HFF-Myc (cell line): ENCODE results near the gene SIPA1.
"Not testable (repeated sequence)": the region's sequence is repeated elsewhere in the genome, so short reads cannot be mapped to it uniquely, and the experiment has no call there.

Experiments
- DNase-seq: peaks from one replicate; pipeline ENCODE4 v3.0.0-alpha.2; 2011; ENCODE audit warnings: low read depth; ENCODE audit errors: extremely low read depth
- H3K4me3 ChIP-seq: replicated peaks from 2 replicates; pipeline ENCODE4 v1.5.1; 2011; ENCODE audit warnings: low read depth, mild to moderate bottlenecking, control low read depth, low read length
- CTCF ChIP-seq: IDR thresholded peaks from 2 replicates; pipeline ENCODE4 v1.5.1; 2012; ENCODE audit warnings: mild to moderate bottlenecking, low read depth, low read length, control low read depth; ENCODE audit errors: missing control alignments

SIPA1 gene

DNA sequence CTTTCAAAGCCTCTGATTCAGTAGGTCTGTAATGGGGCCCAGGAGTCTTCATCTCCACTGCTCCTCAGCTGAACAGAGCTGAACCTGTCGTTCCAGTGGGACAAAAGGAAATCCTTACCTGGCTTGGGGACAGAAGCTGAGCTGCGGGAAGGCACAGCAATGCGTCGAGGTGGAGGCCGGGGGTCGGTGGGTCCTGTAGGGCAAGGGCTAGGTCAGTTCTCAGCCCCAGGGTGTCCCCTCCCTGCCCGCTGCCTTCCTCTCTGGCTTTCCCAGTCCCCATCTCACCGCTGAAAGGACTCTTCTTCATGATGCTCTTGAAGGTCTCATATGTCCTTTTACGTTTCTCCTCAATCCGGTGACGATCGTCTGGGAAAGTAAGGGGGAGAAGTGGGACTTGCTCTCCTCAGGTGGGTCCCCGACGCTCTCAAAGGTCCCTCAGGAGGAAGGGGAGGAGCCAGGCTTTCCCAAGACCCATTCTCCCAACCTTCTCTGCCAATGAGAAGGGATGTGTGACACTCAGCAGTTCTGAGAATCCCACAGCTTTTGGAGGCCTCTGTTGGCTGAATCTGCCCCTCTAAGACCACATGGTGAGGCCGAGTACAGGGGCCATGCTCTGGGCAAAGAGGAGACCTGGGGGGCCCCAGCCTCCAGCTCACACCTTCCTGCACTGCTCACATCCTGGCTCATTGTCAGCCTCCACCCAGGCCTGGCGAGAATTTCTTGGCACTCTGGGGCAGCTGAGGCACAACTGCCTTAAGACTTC lies 17.9 kb downstream of the SIPA1 start:
- no peak overlapping the region for H3K4me3 ChIP-seq
- DNase-seq: no peak
- TF ChIP-seq CTCF: no peak

DNA sequence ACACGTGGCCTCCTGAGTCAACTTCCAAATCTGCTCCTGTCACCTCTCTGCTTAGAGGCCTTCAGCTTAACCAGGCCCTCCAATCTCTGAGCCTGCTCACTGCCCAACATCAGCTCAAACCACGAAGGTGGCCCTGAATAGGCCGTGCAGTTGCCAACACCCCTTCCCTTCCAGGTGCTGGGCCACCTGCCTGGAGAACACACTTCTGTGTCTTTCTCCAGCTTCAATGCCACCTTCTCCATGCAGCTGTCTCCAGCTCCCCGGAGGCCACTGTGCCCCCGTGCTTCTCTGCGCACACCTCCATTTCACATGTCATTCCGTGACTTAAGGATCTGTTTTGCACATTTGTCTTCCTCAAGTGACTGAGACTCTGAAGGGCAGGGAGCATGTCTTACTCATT lies 19.5 kb downstream of the SIPA1 start:
- TF ChIP-seq CTCF: no peak
- H3K4me3 ChIP-seq: no peak overlapping the region
- DNase-seq: no peak

GRCh38 chr11:65658174-65659021 lies 20.5 kb downstream of the SIPA1 start:
- TF ChIP-seq CTCF: no peak
- no peak overlapping the region for H3K4me3 ChIP-seq
- no peak for DNase-seq

GRCh38 chr11:65660038-65660437 lies 22.1 kb downstream of the SIPA1 start:
- no peak for TF ChIP-seq CTCF
- no peak for DNase-seq
- H3K4me3 ChIP-seq: no peak overlapping the region

DNA sequence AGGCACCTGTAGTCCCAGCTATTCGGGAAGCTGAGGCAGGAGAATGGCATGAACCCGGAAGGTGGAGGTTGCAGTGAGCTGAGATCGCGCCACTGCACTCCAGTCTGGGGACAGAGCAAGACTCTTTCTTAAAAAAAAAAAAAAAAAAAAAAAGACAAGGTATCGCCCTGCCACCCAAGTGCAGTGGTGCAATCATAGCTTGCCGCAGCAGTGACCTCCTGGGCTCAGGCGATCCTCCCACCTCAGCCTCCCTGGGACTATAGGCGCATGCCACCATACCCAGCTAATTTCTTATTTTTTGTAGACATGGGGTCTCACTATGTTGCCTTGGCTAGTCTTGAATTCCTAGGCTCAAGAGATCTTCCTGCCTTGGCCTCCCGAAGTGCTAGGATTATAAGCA lies 23.0 kb downstream of the SIPA1 start:
- DNase-seq: not testable (repeated sequence)
- H3K4me3 ChIP-seq: peak overlapping the region; percentile 67

DNA sequence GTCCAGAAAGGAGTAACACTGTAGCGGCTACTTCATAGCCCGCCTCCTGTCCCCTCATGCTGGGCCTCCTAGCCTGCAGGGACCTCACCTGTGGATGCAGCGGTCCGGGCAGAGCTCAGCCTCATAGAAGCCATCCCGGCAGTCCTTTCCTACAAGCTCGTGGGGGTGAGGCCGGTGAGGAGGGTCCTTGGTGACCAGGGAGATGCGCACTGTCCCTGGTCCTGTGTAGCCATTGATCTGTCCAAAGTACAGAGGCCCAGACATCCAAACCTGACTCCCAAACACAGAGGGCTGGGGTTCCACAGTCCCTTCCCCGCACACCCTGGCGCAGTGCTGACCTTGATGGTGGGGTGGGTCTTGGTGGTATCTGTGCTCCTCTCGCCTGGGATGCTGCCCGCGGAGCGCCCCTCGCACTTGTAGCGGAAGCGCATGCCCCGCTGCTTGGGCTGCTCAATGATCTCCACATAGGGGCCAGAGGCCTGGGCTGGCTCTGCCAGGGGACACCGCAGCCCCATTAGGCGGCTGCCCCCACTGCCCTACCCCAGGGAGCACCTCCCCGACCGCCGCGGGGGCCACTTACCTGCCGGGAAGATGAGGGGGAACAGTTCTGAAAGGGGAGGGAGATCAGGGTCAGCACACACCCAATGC lies 23.8 kb downstream of the SIPA1 start:
- no peak for TF ChIP-seq CTCF
- peak overlapping the region; percentile 67 for H3K4me3 ChIP-seq
- DNase-seq: no peak

DNA sequence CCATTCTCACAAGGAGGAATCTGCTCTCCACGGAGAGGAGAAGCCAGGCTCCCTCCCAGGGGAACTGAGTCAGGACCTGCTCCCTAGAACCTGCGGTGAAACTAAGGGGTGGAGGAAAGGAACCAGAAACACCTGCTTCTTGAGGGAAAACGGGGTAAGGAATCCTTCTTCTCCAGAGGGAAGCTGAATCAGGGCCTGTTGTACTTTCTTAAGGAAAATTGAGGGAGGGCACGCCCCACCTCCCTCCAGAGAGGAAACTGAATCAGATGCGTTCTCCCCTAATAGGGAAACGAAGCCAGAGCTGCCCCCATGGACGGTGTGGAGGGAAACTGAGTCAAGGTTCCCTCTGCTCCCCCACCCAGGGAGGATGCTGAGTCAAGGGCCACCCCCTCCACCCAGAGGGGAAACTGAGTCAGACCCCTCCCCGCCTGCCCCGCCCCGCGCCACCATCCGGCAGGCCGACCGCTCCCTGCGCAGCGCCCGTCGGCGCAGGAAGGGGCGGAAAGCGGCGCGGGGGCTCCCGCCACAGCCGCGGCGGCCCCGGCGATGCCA lies 24.4 kb downstream of the SIPA1 start:
- DNase-seq: no peak
- H3K4me3 ChIP-seq: peak overlapping the region; percentile 67
- no peak for TF ChIP-seq CTCF
